HL-60 (cell line): ENCODE measurements around the gene TMEM14C.

Experiments used
- DNase-seq, 2 experiments: peaks; one replicate each; pipeline ENCODE4 v3.0.0-alpha.2; 2010 to 2020; ENCODE audit warnings: low read depth in 1 of 2, low spot score in 1 of 2
- H3K27ac ChIP-seq: fragments of 250-450 bp; sonication (Bioruptor Pico); replicated peaks from 2 replicates; pipeline ENCODE4 v1.5.1; 2020; ENCODE audit warnings: mild to moderate bottlenecking, moderate library complexity
- H3K27me3 ChIP-seq: fragments of 250-450 bp; sonication (Bioruptor Pico); 2 replicates; pipeline ENCODE4 v1.5.1; 2021; ENCODE audit warnings: mild to moderate bottlenecking, moderate library complexity; ENCODE audit not compliant: insufficient read depth, poor library complexity, severe bottlenecking
- H3K4me3 ChIP-seq: replicated peaks from 2 replicates; pipeline ENCODE4 v1.5.1; 2011; ENCODE audit warnings: mild to moderate bottlenecking, control low read depth, low read length; ENCODE audit not compliant: insufficient read depth
- CTCF ChIP-seq: IDR thresholded peaks from one replicate; pipeline ENCODE4 v1.5.1; 2011; ENCODE audit warnings: low read length, control low read depth, inconsistent platforms; ENCODE audit not compliant: insufficient read depth
- GABPA ChIP-seq: IDR thresholded peaks from 2 replicates; pipeline ENCODE4 v1.6.1; 2012; ENCODE audit warnings: low read depth
- POLR2AphosphoS5 ChIP-seq: IDR thresholded peaks from 2 replicates; pipeline ENCODE4 v1.6.1; 2012; ENCODE audit warnings: low read depth
- REST ChIP-seq: IDR thresholded peaks from 2 replicates; pipeline ENCODE4 v1.6.1; 2012; ENCODE audit warnings: low read depth; ENCODE audit not compliant: insufficient replicate concordance
- SPI1 ChIP-seq: IDR thresholded peaks from 2 replicates; pipeline ENCODE4 v1.6.1; 2012; ENCODE audit warnings: low read depth, mild to moderate bottlenecking, borderline replicate concordance

TMEM14C gene

GRCh38 chr6:10725044-10725443, 2.2 kb downstream of the TMEM14C start:
- Histone ChIP-seq H3K27me3 (no peaks in the 10 kb centered on the region), H3K4me3 (no peak overlapping the region), H3K27ac (no peak overlapping the region)
- TF ChIP-seq SPI1 (no peak), GABPA (no peak), REST (no peak)
- DNase-seq, result no peak

GRCh38 chr6:10725716-10726115, 2.8 kb downstream of the TMEM14C start:
- TF ChIP-seq CTCF, result no peak
- DNase-seq, result no peak
- no peak overlapping the region for H3K27ac ChIP-seq

GRCh38 chr6:10730254-10730653, 7.4 kb downstream of the TMEM14C start:
- Histone ChIP-seq H3K27ac (peak overlapping the region; percentile 64), H3K4me3 (no peak overlapping the region), H3K27me3 (no peaks in the 10 kb centered on the region)
- TF ChIP-seq SPI1, result peak; percentile 60; the same call in 1 of the 2 replicates
- no peak for TF ChIP-seq CTCF
- TF ChIP-seq POLR2AphosphoS5, result peak; percentile 55; the same call in 1 of the 2 replicates
- no peak for TF ChIP-seq GABPA
- no peak for TF ChIP-seq REST
- DNase-seq, result peak in 1 of 2 experiments; percentile 85

More at GRCh38 chr6:10725716-10726115, 2.8 kb downstream of the TMEM14C start:
- H3K4me3 ChIP-seq, result no peak overlapping the region
- no peaks in the 10 kb centered on the region for H3K27me3 ChIP-seq

- no peak overlapping the region for H3K4me3 ChIP-seq
- H3K27ac ChIP-seq, result no peak overlapping the region
- TF ChIP-seq SPI1 (no peak), GABPA (no peak), CTCF (no peak), REST (no peak), POLR2AphosphoS5 (no peak)
- H3K27me3 ChIP-seq, result no peaks in the 10 kb centered on the region
- DNase-seq, result no peak
Measured at GRCh38 chr6:10733151-10733715, 10.4 kb downstream of the TMEM14C start.
